Skin of body (tissue), 2 donors: ENCODE data around the gene BEX3. TPM values are rescaled to one million over a fixed set of nuclear protein-coding genes. Genes with fewer than 3 reads are reported as not detected.
"Not testable (repeated sequence)": the region's sequence is repeated elsewhere in the genome, so short reads cannot be mapped to it uniquely, and the experiment has no call there.

Experiments
- DNase-seq: peaks from one replicate; lab custom pipeline; 2025; lab: John Stamatoyannopoulos, UW
- total RNA-seq: library from RNA; depleted of rRNA; stranded (reverse); fragments of >200 nt; gene quantifications from one replicate; pipeline ENCODE4 v1.2.3, GENCODE V29; 2014

Gene BEX3
- 102 TPM for total RNA-seq

DNA sequence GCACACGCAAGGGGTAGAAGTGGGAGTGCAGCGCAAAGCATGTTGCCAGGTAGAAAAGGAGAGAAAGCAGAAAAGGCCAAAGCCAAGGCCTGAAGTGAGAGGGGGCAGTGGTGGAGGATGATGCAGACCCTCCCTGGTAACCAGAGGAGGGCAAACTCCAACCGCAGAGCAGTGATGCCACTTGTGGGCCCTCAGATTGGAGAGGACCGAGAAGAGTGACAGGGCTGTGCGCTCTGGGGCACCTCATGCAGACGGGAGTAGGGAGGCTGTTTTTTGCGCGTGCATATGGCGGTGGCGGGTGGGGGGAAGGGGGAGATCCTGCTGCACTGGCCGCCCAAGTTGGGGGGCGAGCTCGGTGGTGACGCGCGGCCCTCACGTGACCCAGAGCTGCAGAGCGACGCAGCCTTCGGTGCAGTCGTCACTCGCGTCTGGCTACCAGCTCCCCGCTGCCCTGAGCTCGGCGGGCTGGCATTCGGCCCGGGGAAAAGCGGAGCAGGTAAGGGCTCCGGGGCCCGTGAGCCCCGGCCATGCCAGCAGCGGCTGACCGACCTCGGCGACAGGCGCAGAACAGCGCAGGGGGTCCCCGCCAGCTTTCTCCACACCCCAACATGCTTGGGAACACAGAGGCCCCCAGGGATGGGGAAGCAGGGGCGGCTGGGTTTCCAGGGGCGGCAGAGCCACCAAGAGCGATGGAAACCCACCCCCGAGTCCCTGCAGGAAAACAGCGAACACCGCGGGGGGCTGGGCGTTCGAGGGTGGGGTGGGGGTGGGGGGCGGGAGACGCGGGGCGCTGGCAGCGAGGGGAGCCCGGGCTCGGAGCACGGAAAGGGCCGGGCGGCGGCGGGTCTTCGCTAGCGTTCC, at the start of gene BEX3:
Gene BEX3, plus strand, starts transcription at position 421 of the 861 bp plus-strand sequence. CDS start 984 bp downstream, outside the sequence.
- peak; percentile 41 for DNase-seq

DNA sequence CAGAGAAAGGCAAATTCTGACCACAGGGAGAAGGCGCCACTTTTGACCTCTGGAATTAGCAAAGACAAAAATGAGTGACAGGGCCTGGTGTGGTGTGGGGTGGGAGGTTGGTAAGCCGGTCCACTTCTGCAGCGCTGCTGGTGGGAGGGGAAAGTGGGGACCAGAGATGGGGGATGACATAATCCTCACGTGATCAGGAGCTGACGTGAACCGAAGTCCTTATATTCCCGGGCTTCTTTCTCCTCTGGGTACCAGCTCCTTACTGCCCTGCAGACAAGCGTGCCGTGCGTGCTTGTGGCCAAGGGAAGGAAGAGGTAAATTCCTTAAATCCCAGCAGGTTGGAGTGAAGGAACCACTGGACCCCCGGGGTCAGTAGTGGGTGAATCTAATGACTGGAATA, 46.3 kb upstream of the BEX3 start, which contains the start of gene TCEAL7:
Gene TCEAL7, plus strand, starts transcription at position 249 of the 400 bp plus-strand sequence. CDS start 1,165 bp downstream, outside the sequence.
- peak; percentile 46 for DNase-seq

DNA sequence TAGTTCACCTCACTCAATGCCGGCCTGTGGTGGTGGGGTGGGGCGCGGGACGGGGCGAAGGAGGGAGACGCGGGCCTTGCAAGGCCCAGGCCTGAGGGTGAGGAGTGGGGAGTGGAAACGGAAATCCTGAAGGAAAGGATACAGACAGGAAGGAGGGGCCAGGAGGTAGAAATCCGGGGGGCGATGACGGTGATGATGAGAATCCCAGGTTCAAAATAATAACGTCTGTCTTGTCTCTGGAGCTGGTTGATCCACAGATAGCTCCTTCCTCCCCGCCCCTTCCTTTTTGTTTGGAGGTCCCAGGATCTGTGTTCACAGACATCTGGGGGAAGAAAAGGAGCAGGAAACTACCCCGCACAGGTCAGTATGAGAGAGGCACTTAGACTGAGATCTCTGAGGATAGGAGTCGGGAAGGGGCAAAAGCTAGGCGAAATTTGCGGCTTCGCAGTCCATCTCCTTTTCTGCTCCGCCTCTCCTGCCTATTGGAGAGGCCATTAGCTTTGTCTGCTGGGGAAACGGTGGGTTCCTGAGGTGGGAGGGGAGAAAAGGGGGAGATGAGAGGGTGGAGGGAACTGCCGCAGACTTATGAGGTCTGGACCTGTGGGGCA, 45.6 kb upstream of the BEX3 start:
- no peak for DNase-seq

DNA sequence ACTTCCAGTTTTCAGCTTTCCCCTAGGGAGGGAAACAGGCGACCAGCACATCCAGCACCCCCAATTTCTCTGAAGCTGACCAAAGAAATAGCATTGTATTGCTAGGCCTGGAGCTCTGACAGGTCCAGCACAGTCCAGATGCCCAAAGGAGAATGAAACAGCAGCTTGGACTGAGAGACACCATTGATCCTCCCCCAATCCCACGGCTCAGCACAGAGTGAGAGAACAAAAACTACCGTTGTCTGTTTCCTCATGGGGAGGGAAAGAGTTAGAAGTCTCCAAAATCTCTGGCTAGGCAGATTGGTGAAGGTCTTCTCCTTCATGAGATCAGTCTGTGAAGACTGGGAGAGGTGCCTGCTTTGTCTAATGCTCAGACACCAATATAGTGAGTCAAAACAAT, 37.7 kb upstream of the BEX3 start:
- no peak for DNase-seq

DNA sequence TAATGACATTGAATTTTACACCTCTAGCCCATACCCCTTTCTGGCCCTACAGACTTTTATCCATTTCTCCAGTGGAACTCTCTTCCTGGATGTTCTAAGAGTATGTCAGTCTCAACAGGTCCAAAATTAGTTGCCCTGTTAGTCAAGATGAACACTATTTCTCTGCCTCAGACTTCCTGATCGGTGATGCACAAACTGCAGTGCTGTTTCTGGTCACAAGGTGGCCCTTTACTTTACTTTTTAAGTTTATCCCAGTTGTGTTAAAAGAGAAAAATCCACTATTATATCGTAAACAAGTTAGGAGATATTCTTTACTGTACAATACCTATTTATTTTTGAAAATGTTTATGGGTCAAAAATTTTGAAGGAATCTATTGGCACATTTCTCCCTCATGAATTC, 33.2 kb upstream of the BEX3 start:
- DNase-seq, result peak; percentile 20

DNA sequence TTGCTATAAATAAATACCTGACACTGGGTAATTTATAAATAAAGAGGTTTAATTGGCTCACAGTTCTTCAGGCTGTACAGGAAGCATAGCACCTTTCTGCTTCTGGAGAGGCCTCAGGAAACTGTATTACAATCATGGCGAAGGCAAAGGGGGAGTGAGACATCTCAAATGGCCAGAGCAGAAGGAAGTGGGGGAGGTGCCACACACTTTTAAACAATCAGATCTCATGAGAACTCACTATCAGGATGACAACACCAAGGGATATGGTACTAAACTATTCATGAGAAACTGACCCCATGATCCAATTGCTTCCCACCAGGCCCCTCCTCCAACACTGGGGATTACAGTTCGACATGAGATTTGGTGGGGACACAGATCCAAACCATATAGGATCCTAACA, 31.7 kb upstream of the BEX3 start:
- no peak for DNase-seq

DNA sequence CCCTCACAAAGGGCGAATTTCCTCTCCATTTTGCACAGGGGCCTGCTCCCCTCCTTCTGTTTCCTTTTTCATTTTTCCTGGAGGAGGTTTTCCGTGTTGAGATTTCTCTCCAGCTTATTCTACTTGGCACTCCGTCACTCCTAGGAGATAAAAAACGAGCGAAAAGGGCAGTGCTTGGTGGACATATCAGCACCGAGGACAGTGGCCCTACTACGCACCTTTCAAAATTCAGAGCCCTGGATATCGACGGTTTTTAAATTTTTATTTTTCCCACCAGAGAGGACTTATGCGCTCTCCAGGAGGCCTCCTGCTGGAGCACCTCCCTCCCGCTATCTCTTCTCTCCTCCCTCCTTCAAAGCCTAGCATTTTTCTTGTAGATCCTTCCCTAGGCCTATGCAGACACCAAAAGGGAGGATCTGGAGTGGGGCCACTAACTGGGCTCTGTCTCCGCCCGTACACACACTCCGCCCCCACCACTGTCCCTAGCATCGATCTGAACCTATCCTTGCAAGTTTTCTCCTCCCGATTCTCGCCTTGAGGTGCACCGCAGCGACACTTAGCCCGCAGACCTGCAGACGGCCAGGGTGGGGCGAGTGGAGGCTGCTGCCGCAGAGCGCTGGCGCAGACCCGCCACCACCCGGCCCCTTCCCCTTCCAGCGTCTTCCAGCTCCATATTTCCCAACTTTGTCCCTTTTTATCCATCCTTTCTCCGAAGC, 28.5 kb upstream of the BEX3 start:
- DNase-seq, result no peak

DNA sequence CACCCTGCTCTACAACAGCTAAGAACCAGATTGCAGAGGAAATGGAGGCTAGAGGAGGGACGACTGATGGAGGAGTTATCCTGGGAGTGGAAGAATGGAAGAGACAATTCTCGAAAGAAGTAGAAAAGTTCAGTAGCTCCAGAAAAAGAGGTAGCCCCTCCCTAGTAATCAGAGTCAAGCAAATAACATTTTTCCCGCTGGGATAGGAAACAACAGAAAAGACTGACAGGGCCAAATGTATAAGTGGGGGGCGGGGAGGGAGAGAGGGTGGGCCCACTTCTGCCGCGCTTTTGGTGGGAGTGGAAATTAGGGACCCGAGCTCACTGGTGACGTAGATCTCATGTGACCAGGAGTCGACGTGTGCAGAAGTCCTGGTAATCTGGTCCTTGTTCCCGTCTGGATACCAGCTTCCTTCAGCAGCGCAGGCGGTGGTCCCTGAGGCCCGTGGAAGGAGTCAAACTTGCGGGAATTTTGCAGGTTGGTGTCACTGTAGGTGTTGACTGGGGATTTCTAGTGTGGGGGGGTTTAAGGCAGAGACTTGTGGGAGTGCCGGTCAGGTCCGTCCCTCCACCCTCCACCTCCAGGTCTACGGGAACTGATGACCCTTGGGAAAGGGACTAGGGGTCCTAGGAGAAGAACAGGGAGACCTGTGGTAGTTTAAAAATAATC, 20.1 kb upstream of the BEX3 start, which contains the start of gene TCEAL9:
Gene TCEAL9, plus strand, starts transcription at position 377 of the 669 bp plus-strand sequence. CDS start 1,179 bp downstream, outside the sequence.
- DNase-seq, result peak; percentile 93

DNA sequence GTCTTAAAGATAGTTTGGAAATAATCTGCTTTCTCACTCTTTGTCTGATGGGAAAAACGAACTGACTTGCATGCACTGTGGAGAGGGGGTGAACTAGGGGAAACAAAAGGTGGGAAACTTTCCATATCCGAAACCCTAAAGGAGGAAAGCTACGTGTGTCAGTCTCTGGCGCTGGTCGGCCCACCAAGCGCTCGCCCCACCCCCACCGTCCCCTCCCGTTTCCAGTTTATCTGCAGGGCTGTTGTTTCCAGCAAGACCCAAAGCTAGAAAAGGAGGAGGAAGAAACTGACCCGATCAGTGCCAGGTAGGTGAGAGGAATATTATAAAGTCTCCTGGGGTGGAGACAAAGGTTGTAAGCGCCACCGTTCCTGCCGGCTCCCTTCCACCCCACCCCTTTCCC, 19.5 kb upstream of the BEX3 start:
- no peak for DNase-seq

DNA sequence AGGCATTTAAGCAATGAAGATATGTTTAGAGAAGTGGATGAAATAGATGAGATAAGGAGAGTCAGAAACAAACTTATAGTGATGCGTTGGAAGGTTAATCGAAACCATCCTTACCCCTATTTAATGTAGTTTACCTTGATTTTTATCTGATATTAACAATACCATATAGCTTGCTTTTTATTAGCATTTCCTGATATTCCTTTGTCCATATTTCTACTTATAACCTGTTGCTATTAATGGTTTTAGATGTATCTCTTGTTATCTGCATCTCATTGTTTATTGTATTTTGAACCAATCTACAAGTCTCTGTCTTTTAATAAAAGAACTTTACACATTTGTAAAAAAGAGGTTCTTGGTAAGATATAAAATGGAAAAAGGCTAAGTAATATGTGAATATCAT, 18.5 kb upstream of the BEX3 start:
- DNase-seq, result no peak

DNA sequence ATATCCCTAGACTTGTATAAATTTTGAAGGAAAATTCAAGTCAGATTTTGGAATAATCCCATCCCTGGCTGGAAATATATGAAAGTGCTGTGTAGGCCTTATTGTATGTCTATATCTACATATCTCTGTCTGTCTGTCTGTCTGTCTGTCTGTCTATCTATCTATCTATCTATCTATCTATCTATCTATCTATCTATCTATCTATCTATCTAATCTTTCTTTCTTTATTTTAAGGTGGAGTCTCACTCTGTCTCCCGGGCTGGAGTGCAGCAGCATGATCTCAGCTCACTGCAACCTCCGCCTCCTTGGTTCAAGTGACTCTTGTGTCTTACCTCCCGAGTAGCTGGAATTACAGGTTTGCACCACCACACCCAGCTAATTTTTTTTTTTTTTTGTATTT, 16.7 kb upstream of the BEX3 start:
- not testable (repeated sequence) for DNase-seq

DNA sequence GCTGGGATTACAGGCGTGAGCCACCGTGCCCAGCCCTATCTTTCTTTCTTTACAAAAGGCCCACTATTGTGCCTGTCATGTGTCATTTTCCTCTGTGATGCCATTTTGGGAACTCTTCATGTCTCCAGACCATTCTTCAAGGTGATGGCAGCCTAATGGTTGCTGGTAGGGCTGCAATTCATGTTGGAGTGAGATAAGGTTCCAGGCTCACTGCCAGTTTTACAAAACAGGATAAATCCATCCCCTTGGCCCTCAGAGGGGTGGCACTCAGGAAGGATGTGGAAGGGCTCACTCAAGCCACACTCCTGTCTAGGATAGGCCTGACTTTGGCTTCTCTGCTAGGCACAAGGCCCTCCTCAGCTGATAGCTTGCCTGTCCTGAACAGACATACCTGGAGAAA, 16.2 kb upstream of the BEX3 start:
- no peak for DNase-seq

DNA sequence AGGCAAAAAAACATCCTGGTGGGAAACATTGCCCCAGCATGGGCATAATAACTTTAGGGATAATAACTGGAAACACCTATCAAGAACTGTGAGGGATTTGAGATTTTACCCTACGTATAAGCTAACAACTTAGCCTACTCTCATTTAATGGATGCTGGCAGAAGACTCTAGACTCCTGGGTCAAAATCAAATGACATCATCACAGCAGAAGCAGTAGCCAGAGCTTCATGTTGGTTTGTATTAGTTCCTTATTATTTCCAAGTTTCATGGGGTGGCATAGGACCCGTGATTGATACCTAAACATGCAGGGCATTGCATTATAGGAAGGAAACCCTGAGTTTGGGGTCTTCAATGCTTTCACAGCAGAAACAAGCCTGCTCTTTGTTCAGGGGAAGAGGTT, 15.4 kb upstream of the BEX3 start:
- no peak for DNase-seq

DNA sequence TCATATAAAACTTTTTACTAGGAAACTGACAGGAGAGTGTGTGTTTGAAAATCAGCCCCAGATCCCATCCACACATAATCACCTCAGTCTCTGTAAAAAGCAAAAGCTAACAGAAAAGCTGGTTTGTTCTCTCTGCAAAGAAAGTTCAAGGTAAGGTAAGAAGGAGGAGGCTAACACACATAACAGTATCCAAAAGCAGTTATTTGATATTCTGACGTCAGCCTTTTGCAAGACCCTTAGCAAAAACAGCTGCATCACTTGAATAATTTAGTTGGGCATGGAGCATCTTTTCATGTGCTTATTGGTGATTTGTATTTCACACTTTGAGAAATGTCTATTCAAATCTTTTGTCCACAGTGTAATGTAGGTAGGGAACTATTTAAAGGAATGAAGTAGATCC, 14.5 kb upstream of the BEX3 start:
- DNase-seq, result no peak

DNA sequence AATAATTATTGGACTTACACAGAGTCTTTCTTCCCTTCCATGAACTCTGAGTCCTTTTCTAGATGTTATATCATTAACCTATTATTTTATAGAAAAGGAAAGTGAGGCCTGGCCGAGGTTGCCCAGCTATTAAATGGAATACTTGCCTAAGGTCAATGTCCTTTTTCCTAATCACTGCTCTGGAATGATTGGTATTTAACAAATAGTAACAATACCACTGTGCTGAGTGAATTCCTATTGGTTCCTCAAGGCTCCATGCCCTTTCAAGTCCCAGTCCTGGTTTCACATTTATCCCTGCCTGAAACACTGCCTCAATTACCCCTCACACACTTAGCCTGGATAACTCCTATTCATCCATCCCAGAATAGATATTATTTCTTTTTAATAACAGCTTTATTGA, 13.9 kb upstream of the BEX3 start:
- DNase-seq, result no peak

DNA sequence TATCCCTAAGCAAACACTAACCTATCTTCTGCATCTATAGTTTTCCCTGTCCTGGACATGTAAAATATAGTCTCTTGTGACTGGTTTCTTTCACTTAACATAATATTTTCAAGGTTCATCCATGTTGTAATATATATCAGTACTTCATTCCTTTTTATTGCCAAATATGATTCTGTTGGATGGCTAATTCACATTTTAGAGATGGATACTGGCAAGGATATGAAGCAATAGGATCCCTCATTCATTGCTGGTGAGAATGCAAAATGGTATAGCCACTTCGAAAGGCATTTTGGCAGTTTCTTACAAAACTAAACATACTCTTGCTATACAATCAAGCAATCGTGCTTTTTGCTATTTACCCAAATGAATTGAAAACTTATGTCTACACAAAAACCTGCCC, 13.3 kb upstream of the BEX3 start:
- no peak for DNase-seq

DNA sequence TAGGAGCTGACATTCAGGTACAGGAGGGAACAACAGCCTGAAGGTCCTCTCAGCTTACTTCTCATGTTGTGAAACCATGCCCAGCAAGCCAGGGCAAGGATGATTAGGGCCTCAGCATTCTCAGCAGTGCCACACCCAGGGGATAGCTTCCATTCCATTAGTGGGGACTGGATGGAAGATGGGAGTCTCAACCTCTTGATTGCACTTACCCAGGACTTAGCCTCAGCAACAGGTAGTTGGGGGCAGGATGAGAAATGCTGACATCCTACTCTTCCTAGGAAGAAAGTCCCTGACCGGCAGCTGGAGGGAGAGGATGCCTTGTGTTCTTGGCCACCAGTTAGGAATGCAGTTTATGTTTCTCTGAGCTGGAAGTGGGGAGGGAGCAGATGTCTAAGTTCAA, 8.8 kb upstream of the BEX3 start:
- no peak for DNase-seq

DNA sequence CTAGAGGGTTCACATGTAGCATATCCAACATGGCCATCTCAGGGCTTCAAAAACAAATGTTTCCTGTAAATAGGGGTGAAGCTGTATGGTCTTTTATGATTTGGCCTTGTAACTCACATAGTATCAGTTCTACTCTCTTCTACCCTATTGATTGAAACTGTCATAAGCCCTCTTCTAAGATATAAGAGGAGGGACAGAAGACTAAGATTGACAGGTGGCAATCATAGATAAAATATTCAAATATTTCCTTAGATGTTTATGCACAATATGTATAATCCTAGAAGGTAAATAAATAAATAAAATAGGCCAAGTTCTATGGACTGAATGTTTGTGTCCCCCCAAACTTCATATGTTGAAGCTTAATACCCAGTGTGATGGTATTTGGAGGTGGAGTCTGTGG, 6.9 kb upstream of the BEX3 start:
- no peak for DNase-seq

DNA sequence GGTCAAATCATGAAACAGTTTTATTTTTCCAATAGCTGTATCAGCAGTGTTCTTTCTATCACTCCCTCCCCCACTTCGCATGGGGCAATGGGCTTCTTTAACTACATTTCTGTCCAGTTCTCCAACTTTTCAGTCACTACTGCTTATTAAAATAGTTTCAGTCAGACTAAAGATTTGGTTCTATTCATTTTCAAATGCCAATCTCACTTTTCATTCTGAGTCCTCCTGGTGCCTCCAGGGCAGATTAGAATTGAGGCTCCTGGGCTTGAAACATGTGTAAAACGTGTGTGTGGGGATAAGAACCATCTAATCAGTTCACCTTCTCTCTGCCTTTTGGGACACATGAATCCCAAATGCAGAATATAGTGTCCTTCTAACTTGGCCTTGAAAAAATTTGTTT, 3.5 kb upstream of the BEX3 start:
- DNase-seq, result no peak

DNA sequence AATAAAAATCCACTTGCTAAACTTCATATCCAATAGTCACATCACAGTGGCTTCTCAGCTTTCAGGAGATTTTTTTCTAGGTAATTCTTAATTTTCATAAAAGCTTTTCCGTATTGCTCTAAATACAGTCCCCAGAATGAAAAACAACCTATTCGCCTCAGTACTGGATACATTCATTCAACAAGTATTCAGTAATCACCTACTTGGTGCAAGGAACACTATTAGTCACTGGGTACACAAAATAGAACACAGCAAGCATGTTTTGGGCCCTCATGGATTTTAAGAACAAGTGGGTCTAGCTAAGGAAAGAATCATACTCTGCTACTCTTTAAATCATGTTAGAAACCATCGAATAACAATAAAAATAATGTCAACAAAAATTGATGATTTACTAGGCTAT, 2.8 kb upstream of the BEX3 start:
- no peak for DNase-seq

DNA sequence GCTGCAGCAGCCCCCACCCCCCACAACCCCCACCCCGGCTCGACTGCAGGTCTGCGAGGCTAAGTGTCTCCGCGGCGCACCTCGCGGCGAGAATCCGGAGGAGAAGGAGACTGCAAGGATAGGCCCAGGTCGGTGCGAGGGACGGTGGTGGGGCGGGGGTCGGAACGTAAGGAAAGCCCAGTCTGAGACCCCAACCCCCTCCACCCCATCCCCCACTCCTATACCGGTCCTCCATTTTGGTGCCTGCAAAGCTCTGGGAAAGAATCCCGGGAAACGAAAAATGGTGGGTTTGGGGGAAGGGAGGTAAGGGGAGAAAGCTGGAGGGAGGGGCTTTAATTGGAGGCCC, 614 bp downstream of the BEX3 start:
- DNase-seq, result peak; percentile 20

DNA sequence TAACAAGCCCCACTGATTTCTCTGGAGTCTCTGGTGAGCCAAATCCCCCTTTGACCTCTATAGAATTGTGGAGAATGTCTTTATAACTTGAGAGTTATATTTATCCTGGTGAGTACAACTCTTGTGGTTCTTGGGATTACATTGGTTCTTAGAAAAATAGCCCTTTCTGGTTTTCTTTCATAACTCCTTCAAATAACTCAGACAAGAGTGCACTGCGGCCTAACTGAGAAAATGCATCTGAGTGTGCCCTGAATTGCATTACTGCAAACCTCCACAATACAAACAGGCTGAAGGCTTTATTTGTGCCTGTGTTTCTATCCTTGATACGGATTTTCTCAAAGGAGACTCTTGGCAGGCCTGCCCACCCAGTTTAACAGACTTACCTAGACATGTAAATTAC, 2.7 kb downstream of the BEX3 start:
- no peak for DNase-seq
